Measurements from ENCODE around the gene CALN1.

Gene CALN1

DNA sequence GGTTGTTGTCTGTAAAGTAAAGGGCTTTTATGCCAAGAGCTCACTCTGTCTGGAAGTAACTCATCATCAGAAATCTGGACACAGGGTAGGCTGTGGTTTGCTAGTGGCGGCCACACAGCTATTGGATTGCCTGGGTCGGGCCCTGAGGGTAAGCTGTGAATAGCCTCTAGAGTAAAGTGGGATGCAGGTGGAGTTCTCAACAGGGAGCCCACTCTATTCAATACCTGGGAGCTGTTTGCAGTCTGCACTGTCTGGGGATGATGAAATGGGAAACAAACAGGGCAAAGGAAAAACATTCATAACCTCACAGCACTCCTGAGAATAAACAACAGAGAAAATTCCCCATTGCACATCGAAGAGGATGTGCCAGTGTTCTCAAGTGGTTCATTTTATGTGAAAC is 582.6 kb downstream of the CALN1 start:
- ChIA-PET POLR2A (no interaction called here), CTCF (no interaction called here)
- Histone ChIP-seq H3K4me1 (ENCODE audit: control insufficient read depth, insufficient read depth, low read length) (no peaks in the 10 kb centered on the region), H3K36me3 (ENCODE audit: control insufficient read depth in 2 of 2, insufficient read depth in 1 of 2, low read length in 2 of 2) (no peaks in the 10 kb centered on the region), H3K27ac (ENCODE audit: extremely low read depth, low read depth, low read length) (no peak overlapping the region), H3K4me3 (ENCODE audit: low read depth, low read length) (no peak overlapping the region), H3K9me3 (ENCODE audit: control insufficient read depth, insufficient read depth, low read depth, low read length) (no peaks in the 10 kb centered on the region)
- TF ChIP-seq ZNF433 (tag by site-specific recombination; IDR thresholded peaks at IDR 0.05; ENCODE audit: low read depth) = no peak
- TF ChIP-seq KLF7 (tag by site-specific recombination; IDR thresholded peaks at IDR 0.05; ENCODE audit: borderline replicate concordance) = no peak
- TF ChIP-seq ZNF76 (tag by site-specific recombination; IDR thresholded peaks at IDR 0.05; ENCODE audit: borderline replicate concordance, low read depth) = no peak
- no peak for TF ChIP-seq ZNF184 (tag by site-specific recombination; IDR thresholded peaks at IDR 0.05)

DNA sequence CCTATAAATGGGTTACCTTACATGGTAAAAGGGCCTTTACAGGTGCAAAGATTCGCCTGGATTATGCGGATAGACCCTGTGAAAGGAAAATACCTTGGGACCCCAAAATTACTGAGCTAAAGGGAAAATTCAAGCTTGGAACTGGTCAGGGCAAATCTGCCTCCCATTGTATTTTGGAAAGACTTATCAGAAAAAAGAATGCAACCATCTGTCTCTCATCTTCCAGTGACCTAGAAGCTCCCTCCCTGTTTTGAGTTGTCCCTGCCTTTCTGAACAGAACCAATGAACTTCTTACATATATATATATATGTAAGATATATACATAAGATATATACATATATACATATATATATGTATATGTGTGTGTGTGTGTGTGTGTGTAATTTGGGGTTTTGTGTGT is 583.8 kb downstream of the CALN1 start:
- H3K27ac ChIP-seq (ENCODE audit: extremely low read depth, low read depth, low read length) = no peak overlapping the region
- TF ChIP-seq ZNF155 (tag by site-specific recombination; IDR thresholded peaks at IDR 0.05) (no peak), ZNF311 (tag by site-specific recombination; IDR thresholded peaks at IDR 0.05; ENCODE audit: borderline replicate concordance) (no peak), ZNF248 (tag by site-specific recombination; IDR thresholded peaks at IDR 0.05) (no peak), ZIC2 (tag by site-specific recombination; IDR thresholded peaks at IDR 0.05) (no peak), ZBTB48 (tag by site-specific recombination; IDR thresholded peaks at IDR 0.05) (no peak), PBX3 (CRISPR knock-in tag; IDR thresholded peaks at IDR 0.05) (no peak)
- TF ChIP-seq, protein P1, sequence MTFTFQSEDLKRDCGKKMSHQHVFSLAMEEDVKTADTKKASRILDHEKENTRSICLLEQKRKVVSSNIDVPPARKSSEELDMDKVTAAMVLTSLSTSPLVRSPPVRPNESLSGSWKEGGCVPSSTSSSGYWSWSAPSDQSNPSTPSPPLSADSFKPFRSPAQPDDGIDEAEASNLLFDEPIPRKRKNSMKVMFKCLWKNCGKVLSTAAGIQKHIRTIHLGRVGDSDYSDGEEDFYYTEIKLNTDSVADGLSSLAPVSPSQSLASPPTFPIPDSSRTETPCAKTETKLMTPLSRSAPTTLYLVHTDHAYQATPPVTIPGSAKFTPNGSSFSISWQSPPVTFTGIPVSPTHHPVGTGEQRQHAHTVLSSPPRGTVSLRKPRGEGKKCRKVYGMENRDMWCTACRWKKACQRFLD (tag by site-specific recombination; IDR thresholded peaks at IDR 0.05) = no peak
- CTCF ChIA-PET = no interaction called here

DNA sequence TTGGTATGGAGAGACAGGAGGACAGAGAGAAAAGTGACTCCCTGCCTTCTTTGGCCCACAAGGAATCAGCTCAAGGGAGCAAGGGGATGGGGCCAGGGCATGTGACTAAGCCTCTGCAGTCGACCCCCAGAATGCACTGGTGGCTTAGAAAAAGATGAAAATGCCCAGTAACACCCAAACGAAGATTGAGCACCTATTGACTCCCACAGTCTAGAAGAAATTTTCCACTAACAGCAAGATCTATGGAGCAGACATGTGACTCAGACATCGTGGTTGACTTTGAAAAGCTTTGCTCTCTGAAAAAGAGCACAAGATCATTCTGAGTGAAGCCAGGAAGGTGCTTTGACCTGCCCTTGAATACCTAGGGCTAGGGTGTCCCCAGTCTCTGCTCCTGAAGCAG is 586.0 kb downstream of the CALN1 start:
- no peak for TF ChIP-seq ZNF350 (tag by site-specific recombination; IDR thresholded peaks at IDR 0.05)
- Histone ChIP-seq H3K4me1 (ENCODE audit: control insufficient read depth, insufficient read depth, low read length) (no peaks in the 10 kb centered on the region), H3K4me3 (ENCODE audit: low read depth, low read length) (no peak overlapping the region), H3K9me3 (ENCODE audit: control insufficient read depth, insufficient read depth, low read depth, low read length) (no peaks in the 10 kb centered on the region), H3K27ac (ENCODE audit: extremely low read depth, low read depth, low read length) (no peak overlapping the region), H3K36me3 (ENCODE audit: control insufficient read depth in 2 of 2, insufficient read depth in 1 of 2, low read length in 2 of 2) (no peaks in the 10 kb centered on the region)
- CTCF ChIA-PET = no interaction called here
- POLR2A ChIA-PET = no interaction called here

More for the DNA sequence above, 583.8 kb downstream of the CALN1 start:
- POLR2A ChIA-PET = no interaction called here
- Histone ChIP-seq H3K4me1 (ENCODE audit: control insufficient read depth, insufficient read depth, low read length) (no peaks in the 10 kb centered on the region), H3K9me3 (ENCODE audit: control insufficient read depth, insufficient read depth, low read depth, low read length) (no peaks in the 10 kb centered on the region), H3K36me3 (ENCODE audit: control insufficient read depth in 2 of 2, insufficient read depth in 1 of 2, low read length in 2 of 2) (no peaks in the 10 kb centered on the region), H3K4me3 (ENCODE audit: low read depth, low read length) (no peak overlapping the region)

DNA sequence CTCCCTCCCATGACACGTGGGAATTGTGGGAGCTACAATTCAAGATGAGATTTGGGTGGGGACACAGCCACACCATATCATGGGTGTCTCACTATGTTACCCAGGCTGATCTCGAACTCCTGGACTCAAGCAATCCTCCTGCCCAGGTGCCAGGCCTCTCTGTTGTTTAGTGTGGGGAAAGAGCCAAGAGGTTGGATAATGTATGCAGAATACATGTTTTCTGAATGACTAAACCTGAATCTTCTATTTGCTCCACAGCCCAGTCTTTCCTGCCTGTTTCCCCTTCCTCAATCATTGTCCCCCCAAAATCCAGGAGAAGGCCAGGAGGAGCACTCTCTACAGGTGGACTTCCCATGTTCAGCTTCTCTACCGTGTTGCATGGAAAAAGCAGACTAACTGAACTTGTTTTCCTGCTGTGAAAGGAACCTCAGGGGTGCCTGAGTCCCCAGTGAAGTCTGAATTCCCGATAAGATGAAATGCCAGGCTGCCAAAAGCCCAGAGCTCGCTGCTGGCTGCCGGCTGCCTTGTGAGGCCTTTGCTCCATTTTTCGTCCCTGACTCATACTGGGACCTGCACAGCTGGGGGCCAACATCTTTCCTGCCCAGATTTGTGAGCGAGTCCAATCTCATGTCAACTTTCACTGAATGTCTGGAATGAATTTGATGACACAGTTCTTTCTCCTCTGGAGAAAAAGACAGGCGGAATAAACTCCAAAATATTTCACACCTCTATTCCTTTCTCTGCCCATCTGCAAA is 588.0 kb downstream of the CALN1 start:
- Histone ChIP-seq H3K27ac (ENCODE audit: extremely low read depth, low read depth, low read length) (no peak overlapping the region), H3K36me3 (ENCODE audit: control insufficient read depth in 2 of 2, insufficient read depth in 1 of 2, low read length in 2 of 2) (no peaks in the 10 kb centered on the region), H3K4me3 (ENCODE audit: low read depth, low read length) (no peak overlapping the region), H3K9me3 (ENCODE audit: control insufficient read depth, insufficient read depth, low read depth, low read length) (no peaks in the 10 kb centered on the region), H3K4me1 (ENCODE audit: control insufficient read depth, insufficient read depth, low read length) (no peaks in the 10 kb centered on the region)
- no peak for TF ChIP-seq ZNF670 (tag by site-specific recombination; IDR thresholded peaks at IDR 0.05; ENCODE audit: low read depth)
- TF ChIP-seq HOXA7 (CRISPR knock-in tag; IDR thresholded peaks at IDR 0.05; ENCODE audit: borderline replicate concordance) = no peak
- TF ChIP-seq EGR2 (tag by site-specific recombination; IDR thresholded peaks at IDR 0.05; ENCODE audit: low read depth) = no peak
- TF ChIP-seq, protein P2, sequence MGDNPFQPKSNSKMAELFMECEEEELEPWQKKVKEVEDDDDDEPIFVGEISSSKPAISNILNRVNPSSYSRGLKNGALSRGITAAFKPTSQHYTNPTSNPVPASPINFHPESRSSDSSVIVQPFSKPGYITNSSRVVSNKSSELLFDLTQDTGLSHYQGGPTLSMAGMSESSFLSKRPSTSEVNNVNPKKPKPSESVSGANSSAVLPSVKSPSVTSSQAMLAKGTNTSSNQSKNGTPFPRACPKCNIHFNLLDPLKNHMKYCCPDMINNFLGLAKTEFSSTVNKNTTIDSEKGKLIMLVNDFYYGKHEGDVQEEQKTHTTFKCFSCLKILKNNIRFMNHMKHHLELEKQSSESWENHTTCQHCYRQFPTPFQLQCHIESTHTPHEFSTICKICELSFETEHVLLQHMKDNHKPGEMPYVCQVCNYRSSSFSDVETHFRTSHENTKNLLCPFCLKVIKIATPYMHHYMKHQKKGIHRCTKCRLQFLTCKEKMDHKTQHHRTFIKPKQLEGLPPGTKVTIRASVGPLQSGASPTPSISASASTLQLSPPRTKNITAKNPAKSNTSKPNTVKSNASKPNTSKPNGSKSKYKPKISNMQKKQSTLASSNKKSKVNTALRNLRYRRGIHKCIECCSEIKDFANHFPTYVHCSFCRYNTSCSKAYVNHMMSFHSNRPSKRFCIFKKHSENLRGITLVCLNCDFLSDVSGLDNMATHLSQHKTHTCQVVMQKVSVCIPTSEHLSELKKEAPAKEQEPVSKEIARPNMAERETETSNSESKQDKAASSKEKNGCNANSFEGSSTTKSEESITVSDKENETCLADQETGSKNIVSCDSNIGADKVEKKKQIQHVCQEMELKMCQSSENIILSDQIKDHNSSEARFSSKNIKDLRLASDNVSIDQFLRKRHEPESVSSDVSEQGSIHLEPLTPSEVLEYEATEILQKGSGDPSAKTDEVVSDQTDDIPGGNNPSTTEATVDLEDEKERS (tag by site-specific recombination; IDR thresholded peaks at IDR 0.05) = no peak
- TF ChIP-seq HOXC10 (CRISPR knock-in tag; IDR thresholded peaks at IDR 0.05) = no peak
- no peak for TF ChIP-seq ZFP69B (tag by site-specific recombination; IDR thresholded peaks at IDR 0.05)
- no peak for TF ChIP-seq GLIS1 (tag by site-specific recombination; IDR thresholded peaks at IDR 0.05)
- no peak for TF ChIP-seq TRIM28 (IDR thresholded peaks at IDR 0.05; ENCODE audit: borderline replicate concordance, low read length)
- no peak for TF ChIP-seq ZNF274 (IDR thresholded peaks at IDR 0.05; ENCODE audit: low read length)
- TF ChIP-seq ZNF274 (tag by site-specific recombination; IDR thresholded peaks at IDR 0.05; ENCODE audit: borderline replicate concordance) = no peak
- no peak for TF ChIP-seq PRDM1 (tag by site-specific recombination; IDR thresholded peaks at IDR 0.05)
- POLR2A ChIA-PET = no interaction called here
- CTCF ChIA-PET = no interaction called here
